CD14-positive monocyte (primary cell): ENCODE measurements around the gene THSD7A. TPM values are rescaled to one million over a fixed set of nuclear protein-coding genes. Genes with fewer than 3 reads are reported as not detected.
A peak's percentile ranks its signal among the peaks of the same experiment; 100 is the strongest.

ENCODE experiments used
- DNase-seq, 3 donors: peaks; one replicate each; pipeline ENCODE4 v3.0.0-alpha.2; 2011 to 2022
- H2AFZ ChIP-seq: 2 replicates; pipeline ENCODE4 v1.6.0; 2012; ENCODE audit warnings: mild to moderate bottlenecking, low read depth, low read length, inconsistent platforms; ENCODE audit not compliant: insufficient read depth, poor library complexity, severe bottlenecking
- H3K27ac ChIP-seq, 2 donors: 1 replicate in 1 of 2; 2 replicates in 1 of 2; pipeline ENCODE4 v1.5.1; 2012 to 2013; ENCODE audit warnings: low read length in 2 of 2, control low read depth in 1 of 2, inconsistent platforms in 1 of 2, low read depth in 1 of 2, mild to moderate bottlenecking in 1 of 2
- H3K27me3 ChIP-seq, 2 donors: one replicate each; pipeline versions ENCODE4 v1.6.0 to v1.6.1; 2011 to 2013; ENCODE audit warnings: low read length in 2 of 2; ENCODE audit not compliant: control insufficient read depth in 2 of 2, insufficient read depth in 2 of 2
- H3K36me3 ChIP-seq, 2 donors: replicated peaks in 1 of 2; 1 replicate in 1 of 2; 2 replicates in 1 of 2; pipeline versions ENCODE4 v1.5.1 to v1.6.1; 2012 to 2013; ENCODE audit warnings: low read length in 2 of 2, control low read depth in 1 of 2, inconsistent platforms in 1 of 2, mild to moderate bottlenecking in 1 of 2; ENCODE audit not compliant: insufficient read depth in 2 of 2, control insufficient read depth in 1 of 2
- H3K4me1 ChIP-seq, 2 donors: 1 replicate in 1 of 2; 2 replicates in 1 of 2; pipeline versions ENCODE4 v1.5.1 to v1.6.1; 2012 to 2013; ENCODE audit warnings: low read length in 2 of 2, control low read depth in 1 of 2, inconsistent platforms in 1 of 2, mild to moderate bottlenecking in 1 of 2, moderate library complexity in 1 of 2; ENCODE audit not compliant: insufficient read depth in 2 of 2, control insufficient read depth in 1 of 2
- H3K4me2 ChIP-seq: replicated peaks from 2 replicates; pipeline ENCODE3; 2012; ENCODE audit warnings: low read length, moderate library complexity, mild to moderate bottlenecking; ENCODE audit not compliant: poor library complexity, severe bottlenecking; ENCODE audit errors: extremely low read depth
- H3K4me3 ChIP-seq, 3 experiments: fragments of 200-600 bp in 1 of 3; sonication (generic) in 1 of 3; replicated peaks in 1 of 3; 1 replicate in 2 of 3; 2 replicates in 1 of 3; pipeline ENCODE4 v1.5.1; 2011 to 2013; ENCODE audit warnings: low read length in 3 of 3, mild to moderate bottlenecking in 3 of 3, control low read depth in 2 of 3, low read depth in 2 of 3, inconsistent platforms in 1 of 3, moderate library complexity in 1 of 3
- H3K79me2 ChIP-seq: 2 replicates; pipeline ENCODE4 v1.6.0; 2012; ENCODE audit warnings: mild to moderate bottlenecking, control low read depth, inconsistent platforms, low read length, moderate library complexity; ENCODE audit not compliant: insufficient read depth
- H3K9ac ChIP-seq: 2 replicates; pipeline ENCODE4 v1.6.0; 2017; ENCODE audit warnings: low read length, mild to moderate bottlenecking; ENCODE audit not compliant: insufficient read depth, poor library complexity, severe bottlenecking
- H3K9me3 ChIP-seq, 2 donors: replicated peaks in 1 of 2; 1 replicate in 1 of 2; 2 replicates in 1 of 2; pipeline versions ENCODE4 v1.5.1 to v1.6.1; 2012 to 2013; ENCODE audit warnings: low read length in 2 of 2, control low read depth in 1 of 2; ENCODE audit not compliant: control insufficient read depth in 1 of 2, insufficient read depth in 1 of 2
- H4K20me1 ChIP-seq: 2 replicates; pipeline ENCODE4 v1.6.0; 2012; ENCODE audit warnings: mild to moderate bottlenecking, low read length, control low read depth, moderate library complexity; ENCODE audit not compliant: insufficient read depth
- H3K27ac Mint-ChIP-seq, 7 donors: one replicate each; pipeline ENCODE4 v1.8.0; 2020; ENCODE audit warnings: mild to moderate bottlenecking in 7 of 7, mixed read lengths in 7 of 7, moderate library complexity in 6 of 7, inconsistent platforms in 2 of 7
- H3K27me3 Mint-ChIP-seq, 3 donors: one replicate each; pipeline ENCODE4 v1.8.0; 2021 to 2022; ENCODE audit warnings: low read depth in 3 of 3, mild to moderate bottlenecking in 3 of 3, mixed read lengths in 3 of 3, moderate library complexity in 3 of 3, inconsistent platforms in 1 of 3
- H3K36me3 Mint-ChIP-seq, 2 donors: one replicate each; pipeline ENCODE4 v1.8.0; 2020; ENCODE audit warnings: mixed read lengths in 2 of 2, inconsistent platforms in 1 of 2, mild to moderate bottlenecking in 1 of 2
- H3K4me1 Mint-ChIP-seq: one replicate; pipeline ENCODE4 v1.8.0; 2020; ENCODE audit warnings: mild to moderate bottlenecking, mixed read lengths
- H3K4me3 Mint-ChIP-seq, 2 donors: one replicate each; pipeline ENCODE4 v1.8.0; 2020; ENCODE audit warnings: mild to moderate bottlenecking in 2 of 2, mixed read lengths in 2 of 2, moderate library complexity in 1 of 2
- H3K9me3 Mint-ChIP-seq, 7 donors: one replicate each; pipeline ENCODE4 v1.8.0; 2020 to 2022; ENCODE audit warnings: mixed read lengths in 7 of 7, mild to moderate bottlenecking in 6 of 7, moderate library complexity in 6 of 7, inconsistent platforms in 2 of 7
- WGBS: methylation state at CpG from one replicate; pipeline ENCODE4 v1.1.5; 2013; ENCODE audit warnings: missing lambda C conversion rate; ENCODE audit not compliant: insufficient coverage; 5-methylcytosine and 5-hydroxymethylcytosine counted together
- intact Hi-C, 2 donors: fragments of 100-400 bp; cut with micrococcal nuclease; formaldehyde crosslinking; loops; one replicate each; pipeline versions ENCODE4 v1.15.0 to v1.15.1; 2023
- polyA plus RNA-seq, 3 donors: library from polyadenylated mRNA; depleted of rRNA in 1 of 3; unstranded in 2 of 3; stranded (reverse) in 1 of 3; fragments of 300-500 nt in 2 of 3; fragments of >200 nt in 1 of 3; fragmentation: Illumina TruSeq in 2 of 3; gene quantifications; 1 replicate in 2 of 3; 2 replicates in 1 of 3; pipeline ENCODE4 v1.2.3, GENCODE V29; 2012 to 2021
- TF ChIP-seq, protein P1 (sequence below): fragments of 200-600 bp; IDR thresholded peaks from one replicate; pipeline ENCODE4 v1.8.0; 2022; ENCODE audit warnings: antibody characterized with exemption, mild to moderate bottlenecking

The THSD7A gene
- polyA plus RNA-seq, 3 donors: under 0.01 TPM; not detected in 2

DNA sequence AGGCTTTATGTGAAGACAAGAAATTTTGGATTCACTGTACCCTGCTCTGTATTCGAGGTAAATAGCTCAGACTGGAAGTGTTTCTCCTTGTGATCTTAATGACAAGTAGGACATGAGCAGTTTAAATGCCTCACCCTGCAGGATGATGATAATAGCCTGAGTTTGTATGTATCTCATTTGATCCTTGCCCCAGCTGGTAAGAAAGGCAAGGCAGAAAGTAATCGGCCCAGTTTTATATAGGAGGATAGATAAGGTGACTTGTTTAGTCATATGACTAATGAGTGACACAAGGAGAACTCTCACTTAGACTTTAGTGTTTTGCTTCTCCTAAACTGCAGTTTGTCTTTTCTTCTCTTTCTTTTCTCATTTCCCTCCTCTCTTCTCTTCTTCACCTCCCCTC is 485.7 kb downstream of the THSD7A start:
- Mint-ChIP-seq H3K9me3 (peaks cover 0 to 8% (median 3%) of the 10 kb centered on the region in 7 donors), H3K27me3 (no peaks in the 10 kb centered on the region), H3K4me1 (peaks cover 13% of the 10 kb centered on the region), H3K36me3 (no peaks in the 10 kb centered on the region), H3K4me3 (peak overlapping the region in 1 of 2 donors; percentile 13), H3K27ac (peak overlapping the region in 2 of 7 donors; percentile 51 to 68)
- intact Hi-C loops: no loop called here
- Histone ChIP-seq H3K4me2 (no peak overlapping the region), H3K4me3 (no peak overlapping the region), H3K27me3 (no peaks in the 10 kb centered on the region), H3K4me1 (peaks cover 0 to 4% of the 10 kb centered on the region in 2 donors), H3K9ac (no peak overlapping the region), H2AFZ (no peak overlapping the region), H3K27ac (no peak overlapping the region), H4K20me1 (no peaks in the 10 kb centered on the region), H3K79me2 (no peaks in the 10 kb centered on the region), H3K36me3 (no peaks in the 10 kb centered on the region), H3K9me3 (no peaks in the 10 kb centered on the region)
- DNase-seq: no peak
- 80% methylated on average over 1 of the region's 2 CpGs for WGBS
- TF ChIP-seq, protein P1, sequence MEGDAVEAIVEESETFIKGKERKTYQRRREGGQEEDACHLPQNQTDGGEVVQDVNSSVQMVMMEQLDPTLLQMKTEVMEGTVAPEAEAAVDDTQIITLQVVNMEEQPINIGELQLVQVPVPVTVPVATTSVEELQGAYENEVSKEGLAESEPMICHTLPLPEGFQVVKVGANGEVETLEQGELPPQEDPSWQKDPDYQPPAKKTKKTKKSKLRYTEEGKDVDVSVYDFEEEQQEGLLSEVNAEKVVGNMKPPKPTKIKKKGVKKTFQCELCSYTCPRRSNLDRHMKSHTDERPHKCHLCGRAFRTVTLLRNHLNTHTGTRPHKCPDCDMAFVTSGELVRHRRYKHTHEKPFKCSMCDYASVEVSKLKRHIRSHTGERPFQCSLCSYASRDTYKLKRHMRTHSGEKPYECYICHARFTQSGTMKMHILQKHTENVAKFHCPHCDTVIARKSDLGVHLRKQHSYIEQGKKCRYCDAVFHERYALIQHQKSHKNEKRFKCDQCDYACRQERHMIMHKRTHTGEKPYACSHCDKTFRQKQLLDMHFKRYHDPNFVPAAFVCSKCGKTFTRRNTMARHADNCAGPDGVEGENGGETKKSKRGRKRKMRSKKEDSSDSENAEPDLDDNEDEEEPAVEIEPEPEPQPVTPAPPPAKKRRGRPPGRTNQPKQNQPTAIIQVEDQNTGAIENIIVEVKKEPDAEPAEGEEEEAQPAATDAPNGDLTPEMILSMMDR: no peak

DNA sequence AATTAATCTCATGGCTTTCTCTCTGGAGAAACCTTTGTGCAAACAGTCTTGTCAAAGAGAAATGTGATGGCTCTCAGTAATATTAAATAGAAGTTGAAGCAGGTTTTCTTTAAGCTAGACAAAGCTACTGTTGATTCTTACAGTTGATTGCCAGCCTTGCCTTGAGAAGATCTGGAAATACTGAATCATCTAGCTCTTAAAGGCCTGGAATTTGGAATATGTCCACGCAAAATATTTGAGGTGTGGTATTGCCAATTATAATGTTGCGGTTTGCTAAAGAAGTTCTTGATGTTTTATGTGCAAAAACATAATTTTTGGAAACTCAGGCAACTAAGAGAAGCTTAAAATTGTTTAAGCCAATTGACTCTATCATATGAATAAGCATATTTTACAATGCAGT is 486.4 kb downstream of the THSD7A start:
- Histone ChIP-seq H3K36me3 (no peaks in the 10 kb centered on the region), H3K27ac (no peak overlapping the region), H3K9me3 (no peaks in the 10 kb centered on the region), H3K27me3 (no peaks in the 10 kb centered on the region), H2AFZ (no peak overlapping the region), H3K4me2 (no peak overlapping the region), H3K9ac (no peak overlapping the region), H3K79me2 (no peaks in the 10 kb centered on the region), H4K20me1 (no peaks in the 10 kb centered on the region), H3K4me3 (no peak overlapping the region), H3K4me1 (peaks cover 0 to 4% of the 10 kb centered on the region in 2 donors)
- no peak overlapping the region for H3K27ac Mint-ChIP-seq
- peaks cover 0 to 4% (median 2%) of the 10 kb centered on the region in 7 donors for H3K9me3 Mint-ChIP-seq
- H3K36me3 Mint-ChIP-seq: no peaks in the 10 kb centered on the region
- peaks cover 15% of the 10 kb centered on the region for H3K4me1 Mint-ChIP-seq
- intact Hi-C loops: no loop called here
- TF ChIP-seq, protein P1: no peak
- no CpG with 5 or more reads among the region's 2 CpGs for WGBS
- DNase-seq: no peak
- no peaks in the 10 kb centered on the region for H3K27me3 Mint-ChIP-seq
- H3K4me3 Mint-ChIP-seq: no peak overlapping the region
